H9 (cell line): ENCODE data around the gene GNAI2. TPM values are rescaled to one million over a fixed set of nuclear protein-coding genes. Genes with fewer than 3 reads are reported as not detected.

Source experiments
- DNase-seq: peaks from one replicate; pipeline ENCODE4 v3.0.0-alpha.2; 2017
- H2AFZ ChIP-seq: one replicate; pipeline ENCODE4 v1.6.1; 2013; ENCODE audit warnings: mild to moderate bottlenecking, low read length, control low read depth, moderate library complexity
- H2AK5ac ChIP-seq: 2 replicates; pipeline ENCODE4 v1.6.1; 2013; ENCODE audit warnings: low read length, control low read depth, mixed read lengths; ENCODE audit not compliant: insufficient read length
- H2BK120ac ChIP-seq: one replicate; pipeline ENCODE4 v1.6.1; 2013; ENCODE audit warnings: low read depth, mild to moderate bottlenecking, low read length, control low read depth, inconsistent platforms; ENCODE audit not compliant: poor library complexity, severe bottlenecking
- H2BK12ac ChIP-seq: 2 replicates; pipeline ENCODE4 v1.6.1; 2013; ENCODE audit warnings: low read length, control low read depth, mixed read lengths, low read depth; ENCODE audit not compliant: insufficient read length
- H2BK15ac ChIP-seq: 2 replicates; pipeline ENCODE4 v1.6.1; 2013; ENCODE audit warnings: low read depth, low read length, control low read depth
- H2BK20ac ChIP-seq: one replicate; pipeline ENCODE4 v1.6.1; 2013; ENCODE audit warnings: low read depth, mild to moderate bottlenecking, low read length, control low read depth, inconsistent platforms; ENCODE audit not compliant: poor library complexity, severe bottlenecking
- H2BK5ac ChIP-seq: 2 replicates; pipeline ENCODE4 v1.6.1; 2013; ENCODE audit warnings: low read length, control low read depth, mixed read lengths; ENCODE audit not compliant: insufficient read length
- H3K14ac ChIP-seq: 2 replicates; pipeline ENCODE4 v1.6.1; 2013; ENCODE audit warnings: low read length, control low read depth; ENCODE audit not compliant: insufficient read depth
- H3K18ac ChIP-seq: 2 replicates; pipeline ENCODE4 v1.6.1; 2013; ENCODE audit warnings: low read depth, mild to moderate bottlenecking, mixed read lengths, low read length, control low read depth; ENCODE audit not compliant: insufficient read length
- H3K23ac ChIP-seq: 2 replicates; pipeline ENCODE4 v1.6.1; 2013; ENCODE audit warnings: low read length, control low read depth, mixed read lengths, low read depth; ENCODE audit not compliant: insufficient read length
- H3K23me2 ChIP-seq: 2 replicates; pipeline ENCODE4 v1.6.1; 2013; ENCODE audit warnings: low read depth, mild to moderate bottlenecking, mixed read lengths, low read length, control low read depth; ENCODE audit not compliant: insufficient read length, poor library complexity, severe bottlenecking
- H3K27ac ChIP-seq: 2 replicates; pipeline ENCODE4 v1.5.1; 2013; ENCODE audit warnings: low read length, control low read depth, mixed read lengths, low read depth; ENCODE audit not compliant: insufficient read length
- H3K27me3 ChIP-seq: 2 replicates; pipeline ENCODE4 v1.6.1; 2013; ENCODE audit warnings: low read length, control low read depth, inconsistent platforms; ENCODE audit not compliant: insufficient read depth
- H3K4ac ChIP-seq: 2 replicates; pipeline ENCODE4 v1.6.1; 2013; ENCODE audit warnings: low read depth, mild to moderate bottlenecking, control low read depth, inconsistent platforms, low read length, moderate library complexity
- H3K4me1 ChIP-seq: 2 replicates; pipeline ENCODE4 v1.6.1; 2013; ENCODE audit warnings: low read length, control low read depth, inconsistent platforms; ENCODE audit not compliant: insufficient read depth
- H3K4me2 ChIP-seq: 2 replicates; pipeline ENCODE4 v1.6.1; 2013; ENCODE audit warnings: low read length, control low read depth, mixed read lengths; ENCODE audit not compliant: insufficient read length, insufficient read depth
- H3K56ac ChIP-seq: 2 replicates; pipeline ENCODE4 v1.6.1; 2013; ENCODE audit warnings: low read depth, mild to moderate bottlenecking, mixed read lengths, low read length, control low read depth; ENCODE audit not compliant: insufficient read length
- H3K79me1 ChIP-seq: 2 replicates; pipeline ENCODE4 v1.6.1; 2013; ENCODE audit warnings: low read depth, mild to moderate bottlenecking, moderate library complexity, low read length, control low read depth, inconsistent platforms; ENCODE audit not compliant: insufficient read depth, poor library complexity, severe bottlenecking
- H3K79me2 ChIP-seq: 2 replicates; pipeline ENCODE4 v1.6.1; 2013; ENCODE audit warnings: low read length, control low read depth, inconsistent platforms; ENCODE audit not compliant: insufficient read depth
- H3K9ac ChIP-seq: 2 replicates; pipeline ENCODE4 v1.6.1; 2013; ENCODE audit warnings: low read length, control low read depth, mixed read lengths; ENCODE audit not compliant: insufficient read length; ENCODE audit errors: extremely low read depth
- H3K9me3 ChIP-seq: one replicate; pipeline ENCODE4 v1.6.1; 2013; ENCODE audit warnings: low read depth, low read length, inconsistent platforms; ENCODE audit not compliant: control insufficient read depth
- H3T11ph ChIP-seq: one replicate; pipeline ENCODE4 v1.6.1; 2013; ENCODE audit warnings: mild to moderate bottlenecking, low read length, control low read depth, inconsistent platforms
- H4K20me1 ChIP-seq: one replicate; pipeline ENCODE4 v1.6.1; 2013; ENCODE audit not compliant: control insufficient read depth, insufficient read length, insufficient read depth
- H4K5ac ChIP-seq: 2 replicates; pipeline ENCODE4 v1.6.1; 2013; ENCODE audit warnings: low read depth, mild to moderate bottlenecking, mixed read lengths, low read length, control low read depth; ENCODE audit not compliant: insufficient read length
- H4K8ac ChIP-seq: replicated peaks from 2 replicates; pipeline ENCODE4 v1.6.1; 2013; ENCODE audit warnings: low read length, control low read depth, mixed read lengths, low read depth; ENCODE audit not compliant: insufficient read length
- H4K91ac ChIP-seq: 2 replicates; pipeline ENCODE4 v1.6.1; 2013; ENCODE audit warnings: low read depth, mild to moderate bottlenecking, moderate library complexity, mixed read lengths, low read length, control low read depth; ENCODE audit not compliant: insufficient read length
- H3K27ac Mint-ChIP-seq, 3 experiments: 2 replicates in 2 of 3; 3 replicates in 1 of 3; pipeline ENCODE4 v1.8.0; 2020 to 2021; ENCODE audit warnings: mixed read lengths in 3 of 3, mild to moderate bottlenecking in 1 of 3, moderate library complexity in 1 of 3
- H3K27me3 Mint-ChIP-seq: 2 replicates; pipeline ENCODE4 v1.8.0; 2021; ENCODE audit warnings: low read depth, mild to moderate bottlenecking, moderate library complexity, mixed read lengths
- H3K36me3 Mint-ChIP-seq, 3 experiments: 2 replicates in 2 of 3; 3 replicates in 1 of 3; pipeline ENCODE4 v1.8.0; 2020 to 2021; ENCODE audit warnings: low read depth in 3 of 3, mixed read lengths in 3 of 3; ENCODE audit not compliant: insufficient read depth in 1 of 3
- H3K4me1 Mint-ChIP-seq, 2 experiments: 2 replicates each; pipeline ENCODE4 v1.8.0; 2020; ENCODE audit warnings: mixed read lengths in 2 of 2
- H3K4me3 Mint-ChIP-seq, 2 experiments: 2 replicates in 1 of 2; 3 replicates in 1 of 2; pipeline ENCODE4 v1.8.0; 2020 to 2021; ENCODE audit warnings: mild to moderate bottlenecking in 2 of 2, mixed read lengths in 2 of 2, moderate library complexity in 1 of 2
- H3K9me3 Mint-ChIP-seq, 2 experiments: 2 replicates in 1 of 2; 3 replicates in 1 of 2; pipeline ENCODE4 v1.8.0; 2020; ENCODE audit warnings: mild to moderate bottlenecking in 2 of 2, mixed read lengths in 2 of 2, moderate library complexity in 1 of 2
- CTCF ChIP-seq: fragments of 200-600 bp; sonication (generic); conservative IDR thresholded peaks from 3 replicates; pipeline ENCODE4 v1.8.0; 2021; ENCODE audit warnings: antibody characterized with exemption, mild to moderate bottlenecking
- WGBS: extraction: QIAGEN DNeasy Blood & Tissue Kit; methylation state at CpG from one replicate; pipeline ENCODE4 v1.1.7; 2013; ENCODE audit warnings: missing lambda C conversion rate, low lambda C conversion rate, mixed read lengths; ENCODE audit not compliant: insufficient read length; ENCODE audit errors: extremely low coverage; 5-methylcytosine and 5-hydroxymethylcytosine counted together
- total RNA-seq: library from RNA; stranded (reverse); gene quantifications from 2 replicates; pipeline ENCODE4 v1.2.1, GENCODE V29; 2021

Gene GNAI2
- total RNA-seq, 1 experiment from 2014 or later, result 218 TPM

DNA sequence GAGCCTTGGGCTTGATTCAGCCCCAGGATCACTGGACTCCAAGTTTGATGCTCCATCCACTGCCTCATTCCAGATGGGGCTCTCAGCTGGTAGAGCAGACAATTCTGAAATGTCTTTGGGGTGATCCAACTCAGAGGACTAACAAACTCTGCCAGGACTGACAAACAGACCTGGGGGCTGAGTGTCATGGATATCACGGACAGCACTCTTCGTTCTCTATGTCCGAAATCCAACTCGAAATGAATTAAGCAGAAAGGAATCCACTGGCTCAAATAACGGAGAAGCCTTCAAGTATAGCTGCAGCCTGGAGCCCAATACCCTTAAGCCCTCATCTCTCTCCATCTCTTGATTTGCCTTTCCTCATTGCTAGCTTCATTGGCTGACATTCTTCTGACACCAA lies 16.7 kb upstream of the GNAI2 start:
- Mint-ChIP-seq H3K9me3 (no peaks in the 10 kb centered on the region), H3K27me3 (peaks cover 11% of the 10 kb centered on the region), H3K36me3 (no peaks in the 10 kb centered on the region), H3K4me1 (no peaks in the 10 kb centered on the region), H3K4me3 (no peak overlapping the region; a peak in 1 of 5 replicates), H3K27ac (no peak overlapping the region)
- Histone ChIP-seq H3K18ac (no peak overlapping the region), H3K4me1 (no peaks in the 10 kb centered on the region), H3K9me3 (no peaks in the 10 kb centered on the region), H3K23ac (no peak overlapping the region), H4K20me1 (no peaks in the 10 kb centered on the region), H3K79me2 (no peaks in the 10 kb centered on the region), H3K23me2 (no peaks in the 10 kb centered on the region), H4K5ac (no peak overlapping the region), H3K4me2 (no peak overlapping the region), H3K56ac (no peak overlapping the region), H4K8ac (no peak overlapping the region), H2BK15ac (no peak overlapping the region), H2BK20ac (no peak overlapping the region), H4K91ac (no peak overlapping the region), H3K4ac (no peak overlapping the region), H2BK5ac (no peak overlapping the region), H3K27ac (no peak overlapping the region), H2BK120ac (no peak overlapping the region), H3K27me3 (no peaks in the 10 kb centered on the region), H3K9ac (no peak overlapping the region), H2BK12ac (no peak overlapping the region), H2AK5ac (no peak overlapping the region), H3K79me1 (no peaks in the 10 kb centered on the region), H2AFZ (no peak overlapping the region), H3T11ph (no peak overlapping the region), H3K14ac (no peak overlapping the region)
- WGBS, result no CpG with 5 or more reads among the region's 5 CpGs
- TF ChIP-seq CTCF, result no peak
- no peak for DNase-seq
